Measurements from ENCODE around the gene SETD6. TPM values are rescaled to one million over a fixed set of nuclear protein-coding genes. Genes with fewer than 3 reads are reported as not detected.

SETD6 gene
- total RNA-seq, 1 donor from 2014 or later: 2.6 TPM

- H3K4me3 ChIP-seq (ENCODE audit: low read length in 3 of 3): no peak overlapping the region
- no peaks in the 10 kb centered on the region for H3K9me3 ChIP-seq (ENCODE audit: control insufficient read depth in 3 of 3, low read length in 3 of 3)
- peaks cover 0 to 4% (median 0%) of the 10 kb centered on the region in 3 donors for H3K27me3 ChIP-seq (ENCODE audit: control insufficient read depth in 3 of 3, insufficient read depth in 3 of 3, low read length in 3 of 3)
- H3K4me1 ChIP-seq (ENCODE audit: control insufficient read depth in 3 of 3, insufficient read depth in 3 of 3, low read length in 3 of 3): peaks cover 6 to 8% (median 8%) of the 10 kb centered on the region in 3 donors
- H3K9ac ChIP-seq (ENCODE audit: low read depth in 1 of 3, low read length in 3 of 3): no peak overlapping the region
- H3K27ac ChIP-seq (ENCODE audit: low read depth, low read length): no peak overlapping the region
- H3K36me3 ChIP-seq (ENCODE audit: control insufficient read depth in 3 of 3, insufficient read depth in 3 of 3, low read length in 3 of 3): no peaks in the 10 kb centered on the region
Observed at GRCh38 chr16:58492735-58493134, 22.6 kb upstream of the SETD6 start.

- Histone ChIP-seq H3K9ac (ENCODE audit: low read depth in 1 of 3, low read length in 3 of 3) (no peak overlapping the region), H3K27ac (ENCODE audit: low read depth, low read length) (no peak overlapping the region), H3K4me1 (ENCODE audit: control insufficient read depth in 3 of 3, insufficient read depth in 3 of 3, low read length in 3 of 3) (peaks cover 5 to 6% (median 6%) of the 10 kb centered on the region in 3 donors), H3K27me3 (ENCODE audit: control insufficient read depth in 3 of 3, insufficient read depth in 3 of 3, low read length in 3 of 3) (peaks cover 0 to 4% (median 0%) of the 10 kb centered on the region in 3 donors), H3K36me3 (ENCODE audit: control insufficient read depth in 3 of 3, insufficient read depth in 3 of 3, low read length in 3 of 3) (no peaks in the 10 kb centered on the region), H3K9me3 (ENCODE audit: control insufficient read depth in 3 of 3, low read length in 3 of 3) (no peaks in the 10 kb centered on the region), H3K4me3 (ENCODE audit: low read length in 3 of 3) (no peak overlapping the region)
Observed at GRCh38 chr16:58493756-58494431, 21.4 kb upstream of the SETD6 start.

- no peaks in the 10 kb centered on the region for H3K9me3 ChIP-seq (ENCODE audit: control insufficient read depth in 3 of 3, low read length in 3 of 3)
- H3K36me3 ChIP-seq (ENCODE audit: control insufficient read depth in 3 of 3, insufficient read depth in 3 of 3, low read length in 3 of 3): no peaks in the 10 kb centered on the region
- H3K4me3 ChIP-seq (ENCODE audit: low read length in 3 of 3): peak overlapping the region in 2 of 3 donors; percentile 11 to 41
- H3K4me1 ChIP-seq (ENCODE audit: control insufficient read depth in 3 of 3, insufficient read depth in 3 of 3, low read length in 3 of 3): peaks cover 5 to 6% (median 6%) of the 10 kb centered on the region in 3 donors
- H3K27me3 ChIP-seq (ENCODE audit: control insufficient read depth in 3 of 3, insufficient read depth in 3 of 3, low read length in 3 of 3): peaks cover under 1 to 9% (median 1%) of the 10 kb centered on the region in 3 donors
- peak overlapping the region in 1 of 3 donors; percentile 45 for H3K9ac ChIP-seq (ENCODE audit: low read depth in 1 of 3, low read length in 3 of 3)
- H3K27ac ChIP-seq (ENCODE audit: low read depth, low read length): peak overlapping the region; percentile 45
Observed at GRCh38 chr16:58494981-58495520, 20.3 kb upstream of the SETD6 start.

GRCh38 chr16:58495521-58496331 lies 19.6 kb upstream of the SETD6 start:
- Histone ChIP-seq H3K4me1 (ENCODE audit: control insufficient read depth in 3 of 3, insufficient read depth in 3 of 3, low read length in 3 of 3) (peaks cover 5 to 9% (median 6%) of the 10 kb centered on the region in 3 donors), H3K9me3 (ENCODE audit: control insufficient read depth in 3 of 3, low read length in 3 of 3) (no peaks in the 10 kb centered on the region), H3K27me3 (ENCODE audit: control insufficient read depth in 3 of 3, insufficient read depth in 3 of 3, low read length in 3 of 3) (peaks cover 7 to 16% (median 8%) of the 10 kb centered on the region in 3 donors), H3K4me3 (ENCODE audit: low read length in 3 of 3) (peak overlapping the region in 2 of 3 donors; percentile 11 to 41), H3K36me3 (ENCODE audit: control insufficient read depth in 3 of 3, insufficient read depth in 3 of 3, low read length in 3 of 3) (no peaks in the 10 kb centered on the region), H3K9ac (ENCODE audit: low read depth in 1 of 3, low read length in 3 of 3) (peak overlapping the region in 2 of 3 donors; percentile 33 to 45), H3K27ac (ENCODE audit: low read depth, low read length) (peak overlapping the region; percentile 45)

- Histone ChIP-seq H3K9ac (ENCODE audit: low read depth in 1 of 3, low read length in 3 of 3) (no peak overlapping the region), H3K4me1 (ENCODE audit: control insufficient read depth in 3 of 3, insufficient read depth in 3 of 3, low read length in 3 of 3) (peaks cover 9 to 18% (median 10%) of the 10 kb centered on the region in 3 donors), H3K27ac (ENCODE audit: low read depth, low read length) (no peak overlapping the region), H3K4me3 (ENCODE audit: low read length in 3 of 3) (no peak overlapping the region), H3K36me3 (ENCODE audit: control insufficient read depth in 3 of 3, insufficient read depth in 3 of 3, low read length in 3 of 3) (no peaks in the 10 kb centered on the region), H3K27me3 (ENCODE audit: control insufficient read depth in 3 of 3, insufficient read depth in 3 of 3, low read length in 3 of 3) (peaks cover 24 to 33% (median 25%) of the 10 kb centered on the region in 3 donors), H3K9me3 (ENCODE audit: control insufficient read depth in 3 of 3, low read length in 3 of 3) (no peaks in the 10 kb centered on the region)
Observed at GRCh38 chr16:58497468-58497867, 17.8 kb upstream of the SETD6 start.

GRCh38 chr16:58497935-58498334 lies 17.4 kb upstream of the SETD6 start:
- H3K36me3 ChIP-seq (ENCODE audit: control insufficient read depth in 3 of 3, insufficient read depth in 3 of 3, low read length in 3 of 3): no peaks in the 10 kb centered on the region
- no peak overlapping the region for H3K4me3 ChIP-seq (ENCODE audit: low read length in 3 of 3)
- H3K27ac ChIP-seq (ENCODE audit: low read depth, low read length): no peak overlapping the region
- peaks cover 9 to 18% (median 10%) of the 10 kb centered on the region in 3 donors for H3K4me1 ChIP-seq (ENCODE audit: control insufficient read depth in 3 of 3, insufficient read depth in 3 of 3, low read length in 3 of 3)
- no peaks in the 10 kb centered on the region for H3K9me3 ChIP-seq (ENCODE audit: control insufficient read depth in 3 of 3, low read length in 3 of 3)
- no peak overlapping the region for H3K9ac ChIP-seq (ENCODE audit: low read depth in 1 of 3, low read length in 3 of 3)
- H3K27me3 ChIP-seq (ENCODE audit: control insufficient read depth in 3 of 3, insufficient read depth in 3 of 3, low read length in 3 of 3): peaks cover 25 to 38% (median 27%) of the 10 kb centered on the region in 3 donors

- Histone ChIP-seq H3K27ac (ENCODE audit: low read depth, low read length) (no peak overlapping the region), H3K9me3 (ENCODE audit: control insufficient read depth in 3 of 3, low read length in 3 of 3) (no peaks in the 10 kb centered on the region), H3K9ac (ENCODE audit: low read depth in 1 of 3, low read length in 3 of 3) (no peak overlapping the region), H3K4me1 (ENCODE audit: control insufficient read depth in 3 of 3, insufficient read depth in 3 of 3, low read length in 3 of 3) (peaks cover 9 to 18% (median 10%) of the 10 kb centered on the region in 3 donors), H3K36me3 (ENCODE audit: control insufficient read depth in 3 of 3, insufficient read depth in 3 of 3, low read length in 3 of 3) (no peaks in the 10 kb centered on the region), H3K4me3 (ENCODE audit: low read length in 3 of 3) (no peak overlapping the region), H3K27me3 (ENCODE audit: control insufficient read depth in 3 of 3, insufficient read depth in 3 of 3, low read length in 3 of 3) (peaks cover 28 to 44% (median 32%) of the 10 kb centered on the region in 3 donors)
Observed at GRCh38 chr16:58498341-58499091, 16.8 kb upstream of the SETD6 start.

- peaks cover 9 to 18% (median 10%) of the 10 kb centered on the region in 3 donors for H3K4me1 ChIP-seq (ENCODE audit: control insufficient read depth in 3 of 3, insufficient read depth in 3 of 3, low read length in 3 of 3)
- H3K27ac ChIP-seq (ENCODE audit: low read depth, low read length): no peak overlapping the region
Observed at GRCh38 chr16:58499092-58499511, 16.2 kb upstream of the SETD6 start.

GRCh38 chr16:58499615-58500351 lies 15.5 kb upstream of the SETD6 start, which contains the start of gene NDRG4:
NDRG4 (plus strand) TSS chr16:58500143; CDS start chr16:58500249, 106 bp downstream.
- Histone ChIP-seq H3K4me3 (ENCODE audit: low read length in 3 of 3) (no peak within 1 kb of the TSS), H3K4me1 (ENCODE audit: control insufficient read depth in 3 of 3, insufficient read depth in 3 of 3, low read length in 3 of 3) (peaks cover 9 to 18% (median 10%) of the 10 kb centered on the region in 3 donors)

More at GRCh38 chr16:58499092-58499511, 16.2 kb upstream of the SETD6 start:
- H3K36me3 ChIP-seq (ENCODE audit: control insufficient read depth in 3 of 3, insufficient read depth in 3 of 3, low read length in 3 of 3): no peaks in the 10 kb centered on the region
- no peaks in the 10 kb centered on the region for H3K9me3 ChIP-seq (ENCODE audit: control insufficient read depth in 3 of 3, low read length in 3 of 3)
- H3K4me3 ChIP-seq (ENCODE audit: low read length in 3 of 3): no peak overlapping the region
- H3K27me3 ChIP-seq (ENCODE audit: control insufficient read depth in 3 of 3, insufficient read depth in 3 of 3, low read length in 3 of 3): peaks cover 32 to 49% (median 33%) of the 10 kb centered on the region in 3 donors
- no peak overlapping the region for H3K9ac ChIP-seq (ENCODE audit: low read depth in 1 of 3, low read length in 3 of 3)

More at GRCh38 chr16:58499615-58500351, 15.5 kb upstream of the SETD6 start, which contains the start of gene NDRG4:
- Histone ChIP-seq H3K9ac (ENCODE audit: low read depth in 1 of 3, low read length in 3 of 3) (no peak within 1 kb of the TSS), H3K36me3 (ENCODE audit: control insufficient read depth in 3 of 3, insufficient read depth in 3 of 3, low read length in 3 of 3) (no peaks in the 10 kb centered on the region), H3K27ac (ENCODE audit: low read depth, low read length) (no peak within 1 kb of the TSS), H3K27me3 (ENCODE audit: control insufficient read depth in 3 of 3, insufficient read depth in 3 of 3, low read length in 3 of 3) (peaks cover 34 to 49% (median 37%) of the 10 kb centered on the region in 3 donors), H3K9me3 (ENCODE audit: control insufficient read depth in 3 of 3, low read length in 3 of 3) (no peaks in the 10 kb centered on the region)

Measured in skeletal muscle tissue (tissue), 4 donors.